RWPE1 (cell line): ENCODE measurements around the gene TST.

ENCODE experiments used
- CTCF ChIA-PET: fragments of 350-600 bp; sonication (Branson Sonifier 250); formaldehyde crosslinking; extraction: SDS; loops from one replicate; lab custom pipeline; 2021; lab: Yijun Ruan, JAX
- POLR2A ChIA-PET: fragments of 400-600 bp; formaldehyde crosslinking; extraction: SDS; loops from one replicate; lab custom pipeline; 2020; ENCODE audit warnings: antibody characterized with exemption; ENCODE audit not compliant: low non-redundant PET; lab: Yijun Ruan, JAX
- DNase-seq: peaks from one replicate; pipeline ENCODE4 v3.0.0; 2012; ENCODE audit warnings: low spot score
- H3K27ac ChIP-seq: fragments of 450-650 bp; 2 replicates; pipeline ENCODE4 v1.5.1; 2017
- CTCF ChIP-seq: fragments of 450-650 bp; conservative IDR thresholded peaks from 2 replicates; pipeline ENCODE4 v1.5.1; 2017; ENCODE audit warnings: low read depth, mild to moderate bottlenecking

TST gene

GRCh38 chr22:37019309-37020191 is at the start of gene TST, which contains the start of gene MPST:
TSS of gene TST (minus strand) at chr22:37019447. CDS start at chr22:37018732, 715 bp downstream.
TSS of gene MPST (plus strand) at chr22:37019742. CDS start at chr22:37019837, 95 bp downstream.
- no peak for TF ChIP-seq CTCF
- POLR2A ChIA-PET: interaction anchor here (1.2 kb wide), 1 partner anchor 13 kb away, joined by 7 read pairs; no protein-coding TSS in a partner anchor
- H3K27ac ChIP-seq: peak within 1 kb of the TSS; percentile 88
- DNase-seq: peak; percentile 44
- CTCF ChIA-PET: interaction anchor here (0.9 kb wide), 1 partner anchor 10 kb away, joined by 3 read pairs; no protein-coding TSS in a partner anchor

DNA sequence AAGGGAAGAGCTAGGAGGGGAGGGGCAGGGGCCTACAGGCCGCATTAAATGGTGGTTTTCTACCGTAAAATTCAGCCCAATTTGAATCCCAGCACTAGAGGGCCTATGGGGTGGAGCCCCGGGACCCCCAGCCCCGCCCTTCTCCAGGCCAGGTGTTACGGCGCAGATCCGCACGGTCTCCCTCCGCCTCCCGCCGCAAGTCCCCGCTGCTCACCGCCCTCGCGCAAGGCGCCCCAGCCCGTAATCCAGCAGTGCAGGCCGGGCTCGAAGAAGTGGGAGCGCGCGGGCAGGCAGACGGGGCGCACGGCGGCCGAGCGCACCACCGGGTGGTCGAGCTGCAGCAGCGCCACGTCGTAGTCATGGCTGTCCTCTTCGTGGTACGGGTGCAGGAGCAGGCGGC is 49.6 kb upstream of the TST start:
- DNase-seq: no peak
- ChIA-PET POLR2A (no interaction called here), CTCF (no interaction called here)
- H3K27ac ChIP-seq: no peak overlapping the region
- TF ChIP-seq CTCF: no peak

DNA sequence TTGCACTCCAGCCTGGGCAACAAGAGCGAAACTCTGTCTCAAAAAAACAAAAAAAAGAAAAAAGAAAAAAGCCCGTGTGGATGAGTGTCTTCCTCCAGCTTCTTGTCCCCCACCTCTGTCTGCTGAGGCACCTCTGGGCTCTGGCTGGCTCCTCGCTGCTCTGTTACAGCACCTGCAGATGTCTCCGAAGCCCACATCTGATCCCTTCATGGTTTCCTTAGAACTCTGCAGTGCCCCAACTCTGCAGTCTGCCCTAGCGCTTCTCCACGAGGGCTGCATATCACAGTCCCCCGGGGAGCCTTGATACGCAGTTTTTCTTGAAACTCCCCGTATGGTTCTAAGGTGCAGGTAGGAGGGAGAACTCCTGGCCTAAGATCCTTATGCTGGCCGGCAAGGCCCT is 48.2 kb upstream of the TST start:
- POLR2A ChIA-PET: no interaction called here
- no peak for DNase-seq
- TF ChIP-seq CTCF: no peak
- H3K27ac ChIP-seq: no peak overlapping the region
- CTCF ChIA-PET: interaction anchor here (0.6 to 1.0 kb wide), 2 partner anchors 59 to 99 kb away, joined by 3 to 6 read pairs; no protein-coding TSS in a partner anchor

GRCh38 chr22:37065961-37066360 is 46.7 kb upstream of the TST start:
- no peak overlapping the region for H3K27ac ChIP-seq
- POLR2A ChIA-PET: no interaction called here
- DNase-seq: no peak
- TF ChIP-seq CTCF: no peak
- CTCF ChIA-PET: no interaction called here

DNA sequence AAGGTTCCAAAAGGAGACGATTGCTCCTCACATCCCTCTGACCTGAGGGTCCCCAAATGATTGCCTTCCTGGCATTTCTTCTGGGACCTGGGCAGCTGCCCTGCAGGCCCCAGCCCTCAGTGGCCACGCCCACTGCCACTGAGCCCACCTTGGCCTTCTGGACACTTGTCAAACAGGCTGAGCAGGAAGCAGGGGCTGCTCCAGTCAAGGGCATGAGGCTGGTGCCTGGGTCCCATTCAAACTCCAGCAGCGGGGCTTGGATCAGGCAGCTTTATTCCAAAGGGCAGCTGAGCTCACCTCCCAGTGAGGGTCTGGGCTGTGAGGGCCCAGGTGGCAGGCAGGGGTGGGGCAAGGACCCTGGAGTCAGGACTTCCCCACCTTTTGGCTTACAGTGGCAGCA is 45.9 kb upstream of the TST start:
- no peak for DNase-seq
- no peak overlapping the region for H3K27ac ChIP-seq
- no peak for TF ChIP-seq CTCF
- ChIA-PET CTCF (no interaction called here), POLR2A (no interaction called here)

DNA sequence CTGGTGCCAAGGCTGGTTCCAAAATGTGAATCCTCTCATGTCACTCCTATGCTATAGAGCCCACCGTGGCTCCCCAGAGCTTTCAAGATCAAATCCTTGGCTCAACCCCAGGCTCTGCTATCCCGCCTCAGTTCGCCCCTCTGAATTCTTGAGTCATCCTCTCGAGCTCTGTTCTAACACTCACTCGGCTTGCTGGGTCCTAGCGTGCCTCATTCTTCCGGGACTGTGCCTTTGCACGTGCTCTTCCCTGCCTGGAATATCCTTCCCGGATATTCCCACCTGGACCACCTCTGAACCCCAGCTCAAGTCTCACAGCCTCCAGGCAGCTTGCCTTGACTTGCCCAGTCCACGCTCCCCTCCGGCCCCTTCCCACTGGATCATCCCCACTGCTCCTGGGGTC is 45.3 kb upstream of the TST start:
- ChIA-PET CTCF (no interaction called here), POLR2A (no interaction called here)
- H3K27ac ChIP-seq: no peak overlapping the region
- no peak for DNase-seq
- no peak for TF ChIP-seq CTCF
